Psoas muscle (tissue), 8 donors: ENCODE data around the gene CATSPER4. TPM values are rescaled to one million over a fixed set of nuclear protein-coding genes. Genes with fewer than 3 reads are reported as not detected.

Experiments used
- ATAC-seq, 4 donors: fragments of 200-7000 bp; cut with Tn5 transposase; one replicate each; pipeline ENCODE4 v1.9.1; 2020; ENCODE audit warnings: moderate library complexity in 3 of 4, mild to moderate bottlenecking in 2 of 4
- DNase-seq, 2 donors: peaks; one replicate each; pipeline ENCODE4 v3.0.0-alpha.2; 2020
- H3K27ac ChIP-seq: fragments of 200-600 bp; one replicate; pipeline ENCODE4 v1.8.0; 2022
- H3K27me3 ChIP-seq, 3 donors: fragments of 200-600 bp in 1 of 3; one replicate each; pipeline versions ENCODE4 v1.6.1 to v1.8.0; 2013 to 2022; ENCODE audit warnings: low read length in 2 of 3, mild to moderate bottlenecking in 2 of 3, moderate library complexity in 1 of 3; ENCODE audit not compliant: insufficient read depth in 3 of 3
- H3K36me3 ChIP-seq, 2 donors: fragments of 200-600 bp in 1 of 2; one replicate each; pipeline versions ENCODE4 v1.6.1 to v1.8.0; 2013 to 2022; ENCODE audit warnings: low read depth in 1 of 2, mild to moderate bottlenecking in 1 of 2, moderate library complexity in 1 of 2; ENCODE audit not compliant: insufficient read depth in 1 of 2
- H3K4me1 ChIP-seq: fragments of 200-600 bp; one replicate; pipeline ENCODE4 v1.8.0; 2022
- H3K4me3 ChIP-seq: fragments of 200-600 bp; one replicate; pipeline ENCODE4 v1.8.0; 2022; ENCODE audit warnings: mild to moderate bottlenecking
- H3K9me3 ChIP-seq: fragments of 200-600 bp; one replicate; pipeline ENCODE4 v1.8.0; 2022
- CTCF ChIP-seq: fragments of 200-600 bp; IDR thresholded peaks from one replicate; pipeline ENCODE4 v1.8.0; 2022; ENCODE audit warnings: antibody characterized with exemption
- WGBS, 3 donors: extraction: QIAGEN DNeasy Blood & Tissue Kit; methylation state at CpG; one replicate each; pipeline versions ENCODE4 v1.1.6 to v1.1.7; 2013; 5-methylcytosine and 5-hydroxymethylcytosine counted together
- intact Hi-C, 2 donors: fragments of 100-400 bp; cut with DNase I; formaldehyde crosslinking; loops; one replicate each; pipeline versions ENCODE4 v1.11.0 to v1.14.2; 2022
- polyA plus RNA-seq, 3 donors: library from polyadenylated mRNA; stranded (reverse); fragments of 200-250 nt; gene quantifications; one replicate each; pipeline ENCODE4 v1.2.3, GENCODE V29; 2013
- total RNA-seq, 4 donors: library from RNA; stranded (reverse); fragmentation: NEBNext Ultra II Directional in 2 of 4; extraction: Animal tissue kit (Norgen Biotek cat#: 25700) in 2 of 4; gene quantifications; one replicate each; pipeline versions ENCODE4 v1.2.1 to v1.2.4, GENCODE V29; 2021 to 2023
- donor health status: healthy with polysubstance abuse.
- donor health status: DM: no; HTN: no; CAD: no; lungs with moderate emphysema.
- donor health status: Bipolar disorder and iron deficiency.
- donor health status: healthy.
- donor health status: DM: yes; HTN: yes; CAD: no.
- donor health status: DM: no; HTN: no; CAD: no.
- donor health status: DM: no; HTN: no; CAD: no.
- donor health status: DM: yes; HTN: yes; CAD: no.

Gene CATSPER4
- total and polyA plus RNA-seq, 7 donors, result 0.01 to 0.24 TPM; not detected in 5

GRCh38 chr1:26169198-26169554 is 21.2 kb upstream of the CATSPER4 start:
- no peaks in the 10 kb centered on the region for H3K9me3 ChIP-seq
- no peak for DNase-seq
- intact Hi-C loops, result loop anchor here (5.0 to 10.0 kb wide), 3 partner anchors 153 to 274 kb away; no protein-coding TSS in a partner anchor
- H3K4me1 ChIP-seq, result peaks cover 17% of the 10 kb centered on the region
- no peaks in the 10 kb centered on the region for H3K36me3 ChIP-seq
- peak overlapping the region; percentile 90 for H3K27ac ChIP-seq
- no peak for TF ChIP-seq CTCF
- ATAC-seq, result no peak
- WGBS, 3 donors, result 52 to 57% (median 52%) methylated on average over 4 of the region's 4 CpGs
- H3K4me3 ChIP-seq, result peak overlapping the region; percentile 77
- H3K27me3 ChIP-seq, result no peaks in the 10 kb centered on the region

- WGBS, 3 donors, result 1% methylated on average over 68 to 76 of the region's 76 CpGs
- Histone ChIP-seq H3K27ac (peak within 1 kb of the TSS; percentile 90), H3K4me1 (peaks cover 17% of the 10 kb centered on the region), H3K27me3 (no peaks in the 10 kb centered on the region), H3K4me3 (peak within 1 kb of the TSS; percentile 77), H3K9me3 (no peaks in the 10 kb centered on the region), H3K36me3 (no peaks in the 10 kb centered on the region)
- DNase-seq (peak; percentile 93 to 97), ATAC-seq (peak; percentile 94 to 97 (median 96))
- TF ChIP-seq CTCF, result peak; percentile 90
- intact Hi-C loops, result loop anchor here (5.0 to 10.0 kb wide), 3 partner anchors 152 to 275 kb away; no protein-coding TSS in a partner anchor
These were observed 20.5 kb upstream of the CATSPER4 start, which contains the start of gene ZNF593 for GRCh38 chr1:26169669-26170471. Gene ZNF593, plus strand, starts transcription at chr1:26169908. Its CDS starts 76 bp downstream, at chr1:26169984.

GRCh38 chr1:26170472-26170821 is 20.0 kb upstream of the CATSPER4 start:
- peak overlapping the region; percentile 77 for H3K4me3 ChIP-seq
- no peaks in the 10 kb centered on the region for H3K9me3 ChIP-seq
- intact Hi-C loops, result no loop called here
- 65 to 75% (median 70%) methylated on average over 9 of the region's 9 CpGs for WGBS, 3 donors
- no peaks in the 10 kb centered on the region for H3K36me3 ChIP-seq
- peak in 3 of 4 donors; percentile 2 to 20 (median 9) for ATAC-seq
- peak overlapping the region; percentile 90 for H3K27ac ChIP-seq
- DNase-seq, result no peak
- H3K27me3 ChIP-seq, result no peaks in the 10 kb centered on the region
- peaks cover 17% of the 10 kb centered on the region for H3K4me1 ChIP-seq
- TF ChIP-seq CTCF, result no peak

- Histone ChIP-seq H3K4me1 (peaks cover 17% of the 10 kb centered on the region), H3K27me3 (no peaks in the 10 kb centered on the region), H3K36me3 (no peaks in the 10 kb centered on the region), H3K27ac (peak within 1 kb of the TSS; percentile 90), H3K4me3 (peak within 1 kb of the TSS; percentile 77), H3K9me3 (no peaks in the 10 kb centered on the region)
- WGBS, 3 donors, result 80 to 86% (median 83%) methylated on average over 34 of the region's 34 CpGs
- TF ChIP-seq CTCF, result no peak
- ATAC-seq (peak; percentile 53 to 69 (median 64)), DNase-seq (peak; percentile 49 to 80)
- intact Hi-C loops, result no loop called here
These were observed 19.0 kb upstream of the CATSPER4 start, which contains the start of gene ZNF593OS for GRCh38 chr1:26171084-26172072. Gene ZNF593OS, minus strand, starts transcription at chr1:26171832. Its CDS starts 171 bp downstream, at chr1:26171661.
